OCI-LY7 (cell line): ENCODE measurements around the gene ANKUB1. TPM values are rescaled to one million over a fixed set of nuclear protein-coding genes. Genes with fewer than 3 reads are reported as not detected.

ENCODE experiments used
- BruUV-seq: library from RNA; stranded (reverse); fragments of 400-500 nt; replicated peaks from 2 replicates; lab custom pipeline; 2021; lab: Mats Ljungman, UMichigan
- CTCF ChIA-PET: fragments of 300-600 bp; sonication (Branson Sonifier 250); formaldehyde crosslinking; loops from one replicate; lab custom pipeline; 2022; ENCODE audit warnings: antibody characterized with exemption; ENCODE audit not compliant: unreplicated experiment; lab: Charles Lee
- POLR2A ChIA-PET: fragments of 300-600 bp; sonication (Branson Sonifier 250); formaldehyde crosslinking; loops from one replicate; lab custom pipeline; 2022; ENCODE audit warnings: antibody characterized with exemption; lab: Charles Lee
- DNase-seq: peaks from one replicate; pipeline ENCODE4 v3.0.0-alpha.2; 2015; ENCODE audit warnings: low spot score
- H2AFZ ChIP-seq: fragments of 200-600 bp; sonication (generic), shearing (Covaris generic); 2 replicates; pipeline ENCODE4 v1.6.1; 2014; ENCODE audit warnings: mild to moderate bottlenecking, antibody characterized with exemption, low read length, moderate library complexity
- H3K27ac ChIP-seq: fragments of 200-600 bp; sonication (generic); 2 replicates; pipeline ENCODE4 v1.5.1; 2014; ENCODE audit warnings: mixed run types, low read depth, mild to moderate bottlenecking, moderate library complexity, low read length, inconsistent platforms; ENCODE audit not compliant: poor library complexity, severe bottlenecking
- H3K36me3 ChIP-seq: fragments of 200-600 bp; sonication (generic); 2 replicates; pipeline ENCODE4 v1.6.1; 2014; ENCODE audit warnings: mild to moderate bottlenecking, antibody characterized with exemption, low read length, moderate library complexity, mixed read lengths; ENCODE audit not compliant: insufficient read depth
- H3K4me1 ChIP-seq: fragments of 200-600 bp; sonication (generic); 2 replicates; pipeline ENCODE4 v1.5.1; 2014; ENCODE audit warnings: mild to moderate bottlenecking, low read length; ENCODE audit not compliant: insufficient read depth, poor library complexity, severe bottlenecking
- H3K4me2 ChIP-seq: fragments of 200-600 bp; sonication (generic); 2 replicates; pipeline ENCODE4 v1.6.1; 2014; ENCODE audit warnings: mild to moderate bottlenecking, low read length
- H3K4me3 ChIP-seq: fragments of 200-600 bp; sonication (generic); 2 replicates; pipeline ENCODE4 v1.5.1; 2014; ENCODE audit warnings: mild to moderate bottlenecking, low read depth, low read length; ENCODE audit not compliant: poor library complexity, severe bottlenecking
- H3K79me2 ChIP-seq: fragments of 200-600 bp; sonication (generic); 2 replicates; pipeline ENCODE4 v1.6.1; 2016; ENCODE audit warnings: low read depth, mild to moderate bottlenecking, low read length, moderate library complexity, mixed read lengths; ENCODE audit not compliant: insufficient read depth
- H3K9me2 ChIP-seq: fragments of 200-600 bp; sonication (generic); 2 replicates; pipeline ENCODE4 v1.6.1; 2016; ENCODE audit warnings: mild to moderate bottlenecking, low read length, mixed read lengths; ENCODE audit not compliant: insufficient read depth
- H3K9me3 ChIP-seq: fragments of 200-600 bp; sonication (generic); 2 replicates; pipeline ENCODE4 v1.6.1; 2014; ENCODE audit warnings: mild to moderate bottlenecking, mixed run types, low read length, mixed read lengths
- H4K20me1 ChIP-seq: fragments of 200-600 bp; sonication (generic); 2 replicates; pipeline ENCODE4 v1.6.1; 2014; ENCODE audit warnings: mild to moderate bottlenecking, antibody characterized with exemption, low read length, moderate library complexity, mixed read lengths; ENCODE audit not compliant: insufficient read depth
- EZH2phosphoT487 ChIP-seq: fragments of 200-600 bp; sonication (generic); IDR thresholded peaks from 2 replicates; pipeline ENCODE4 v1.6.1; 2018; ENCODE audit warnings: low read depth, borderline replicate concordance, mild to moderate bottlenecking, mixed run types, antibody characterized with exemption, low read length, moderate library complexity, mixed read lengths
- intact Hi-C: fragments of 100-400 bp; cut with micrococcal nuclease; formaldehyde crosslinking; loops from one replicate; pipeline ENCODE4 v1.10.0; 2022; ENCODE audit not compliant: unreplicated experiment
- total RNA-seq, 2 experiments: library from RNA; depleted of rRNA in 1 of 2; stranded (reverse); fragments of >200 nt in 1 of 2; shearing (Covaris generic) in 1 of 2; gene quantifications; 2 replicates each; pipeline ENCODE4 v1.2.3, GENCODE V29; 2014 to 2022
- TF ChIP-seq, protein P1 (sequence below): fragments of 200-600 bp; sonication (generic); conservative IDR thresholded peaks from 2 replicates; pipeline ENCODE4 v1.5.1; 2014; ENCODE audit warnings: mild to moderate bottlenecking, antibody characterized with exemption, low read length, moderate library complexity, mixed read lengths

ANKUB1 gene
- total RNA-seq, 2 experiments from 2014 or later = not detected

DNA sequence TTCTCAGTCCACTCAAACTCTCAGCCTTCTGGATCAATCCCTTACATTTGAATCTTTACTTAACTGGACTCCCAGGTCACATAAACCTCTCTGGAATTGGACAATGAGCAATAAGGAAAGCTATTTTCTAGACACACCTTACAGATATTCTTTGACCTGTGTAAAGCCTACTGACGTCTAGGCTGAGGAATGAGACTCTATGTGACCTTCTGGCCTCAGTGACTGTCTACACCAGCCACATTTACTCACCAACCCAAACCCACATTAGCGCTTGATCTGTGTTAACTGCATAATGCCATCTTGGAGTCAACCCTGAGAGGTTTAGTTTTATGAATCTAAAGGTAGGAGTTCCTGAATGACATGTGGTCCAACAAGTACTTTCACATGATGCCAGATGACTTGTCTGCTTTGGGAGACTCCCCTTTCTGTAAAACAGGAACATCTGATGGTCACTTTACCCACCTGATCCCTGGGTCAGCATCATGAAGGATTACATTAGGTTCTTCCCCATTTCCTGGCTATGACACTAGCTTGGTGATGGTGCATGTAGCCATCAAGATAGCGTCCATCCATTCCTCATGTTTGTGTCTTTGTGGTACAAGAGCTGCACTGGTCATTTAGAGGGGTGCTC, 28.7 kb downstream of the ANKUB1 start:
- H3K79me2 ChIP-seq = no peaks in the 10 kb centered on the region
- intact Hi-C loops = no loop called here
- ChIA-PET CTCF (no interaction called here), POLR2A (interaction anchor here (0.5 to 3.2 kb wide), 4 partner anchors 11 to 85 kb away, joined by 3 to 13 read pairs (median 4); partner anchors contain the start of gene COMMD2)
- no peaks in the 10 kb centered on the region for H4K20me1 ChIP-seq
- H3K9me2 ChIP-seq = no peaks in the 10 kb centered on the region
- H3K4me1 ChIP-seq = no peaks in the 10 kb centered on the region
- DNase-seq = no peak
- BruUV-seq = no TSS peak
- no peak overlapping the region for H3K4me2 ChIP-seq
- no peak overlapping the region for H3K27ac ChIP-seq
- TF ChIP-seq, protein P1, sequence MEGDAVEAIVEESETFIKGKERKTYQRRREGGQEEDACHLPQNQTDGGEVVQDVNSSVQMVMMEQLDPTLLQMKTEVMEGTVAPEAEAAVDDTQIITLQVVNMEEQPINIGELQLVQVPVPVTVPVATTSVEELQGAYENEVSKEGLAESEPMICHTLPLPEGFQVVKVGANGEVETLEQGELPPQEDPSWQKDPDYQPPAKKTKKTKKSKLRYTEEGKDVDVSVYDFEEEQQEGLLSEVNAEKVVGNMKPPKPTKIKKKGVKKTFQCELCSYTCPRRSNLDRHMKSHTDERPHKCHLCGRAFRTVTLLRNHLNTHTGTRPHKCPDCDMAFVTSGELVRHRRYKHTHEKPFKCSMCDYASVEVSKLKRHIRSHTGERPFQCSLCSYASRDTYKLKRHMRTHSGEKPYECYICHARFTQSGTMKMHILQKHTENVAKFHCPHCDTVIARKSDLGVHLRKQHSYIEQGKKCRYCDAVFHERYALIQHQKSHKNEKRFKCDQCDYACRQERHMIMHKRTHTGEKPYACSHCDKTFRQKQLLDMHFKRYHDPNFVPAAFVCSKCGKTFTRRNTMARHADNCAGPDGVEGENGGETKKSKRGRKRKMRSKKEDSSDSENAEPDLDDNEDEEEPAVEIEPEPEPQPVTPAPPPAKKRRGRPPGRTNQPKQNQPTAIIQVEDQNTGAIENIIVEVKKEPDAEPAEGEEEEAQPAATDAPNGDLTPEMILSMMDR = no peak
- TF ChIP-seq EZH2phosphoT487 = no peak
- H3K9me3 ChIP-seq = no peaks in the 10 kb centered on the region
- no peak overlapping the region for H2AFZ ChIP-seq
- H3K4me3 ChIP-seq = no peak overlapping the region
- no peaks in the 10 kb centered on the region for H3K36me3 ChIP-seq

DNA sequence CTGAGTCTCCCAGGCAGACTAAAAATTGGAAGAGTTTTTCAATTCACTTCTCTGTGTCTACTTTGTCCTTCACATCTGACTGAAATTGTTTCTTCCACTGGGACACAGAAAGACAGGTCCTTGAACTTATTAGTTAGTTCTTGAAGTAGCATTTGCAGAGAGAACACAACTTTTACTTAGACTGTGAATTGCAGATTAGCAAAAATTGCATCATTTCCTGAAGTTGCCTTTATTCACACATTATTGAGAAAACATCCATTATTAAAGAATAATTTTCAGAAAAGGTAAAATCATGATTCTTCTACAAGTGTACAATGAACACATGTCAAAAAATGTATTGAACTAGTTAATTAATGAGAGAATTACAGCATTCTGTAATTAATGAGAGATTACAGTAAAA, 38.6 kb downstream of the ANKUB1 start:
- Histone ChIP-seq H3K79me2 (peaks cover 15% of the 10 kb centered on the region; the same call in 1 of the 2 replicates), H3K4me2 (no peak overlapping the region), H3K4me1 (peaks cover 22% of the 10 kb centered on the region), H3K9me3 (no peaks in the 10 kb centered on the region), H3K27ac (no peak overlapping the region), H4K20me1 (no peaks in the 10 kb centered on the region), H2AFZ (peak overlapping the region; percentile 100), H3K4me3 (no peak overlapping the region), H3K36me3 (peaks cover 23% of the 10 kb centered on the region), H3K9me2 (no peaks in the 10 kb centered on the region)
- TF ChIP-seq, protein P1 = no peak
- no peak for TF ChIP-seq EZH2phosphoT487
- no TSS peak for BruUV-seq
- ChIA-PET CTCF (no interaction called here), POLR2A (interaction anchor here (1.1 kb wide), 1 partner anchor 60 kb away, joined by 4 read pairs; no protein-coding TSS in a partner anchor)
- no peak for DNase-seq
- intact Hi-C loops = loop anchor here (5.0 to 10.0 kb wide), 2 partner anchors 221 to 654 kb away; partner anchors contain the start of genes PFN2 and TSC22D2

DNA sequence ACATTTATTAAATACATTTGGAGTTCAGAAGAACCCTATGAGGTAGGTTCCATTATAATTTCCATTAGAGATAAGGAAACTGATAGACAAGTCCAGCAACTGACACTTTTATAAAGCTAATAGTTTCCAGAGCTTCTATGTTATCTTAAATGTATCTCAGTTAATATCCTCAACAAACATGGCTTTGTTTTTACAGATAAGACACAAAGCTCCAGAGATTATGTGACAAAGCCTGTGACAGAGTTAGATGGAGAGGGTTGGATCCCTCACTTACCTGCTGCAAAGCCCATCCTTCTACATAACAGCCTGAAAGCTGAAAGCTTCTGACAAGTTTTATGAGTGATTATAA, 39.6 kb downstream of the ANKUB1 start:
- no peak for TF ChIP-seq EZH2phosphoT487
- TF ChIP-seq, protein P1 = 0 out of 2 replicates have a peak, but pooled peaks have one; percentile 38
- peak overlapping the region; percentile 36 for H3K27ac ChIP-seq
- ChIA-PET POLR2A (interaction anchor here (0.6 to 1.9 kb wide), 11 partner anchors 8 to 1712 kb away, joined by 3 to 4 read pairs (median 3); no protein-coding TSS in a partner anchor), CTCF (no interaction called here)
- H3K9me3 ChIP-seq = no peaks in the 10 kb centered on the region
- H3K36me3 ChIP-seq = peaks cover 32% of the 10 kb centered on the region
- H3K4me2 ChIP-seq = peak overlapping the region; percentile 90
- H3K4me3 ChIP-seq = peak overlapping the region; percentile 77
- H3K4me1 ChIP-seq = peaks cover 22% of the 10 kb centered on the region
- peaks cover 15% of the 10 kb centered on the region; the same call in 1 of the 2 replicates for H3K79me2 ChIP-seq
- no peaks in the 10 kb centered on the region for H3K9me2 ChIP-seq
- intact Hi-C loops = loop anchor here (1.0 to 10.0 kb wide), 3 partner anchors 60 to 655 kb away; partner anchors contain the start of genes PFN2 and TSC22D2
- no peak for DNase-seq
- no peaks in the 10 kb centered on the region for H4K20me1 ChIP-seq
- no TSS peak for BruUV-seq
- peak overlapping the region; percentile 100 for H2AFZ ChIP-seq
